ENCODE results near the gene CBLL2.

DNA sequence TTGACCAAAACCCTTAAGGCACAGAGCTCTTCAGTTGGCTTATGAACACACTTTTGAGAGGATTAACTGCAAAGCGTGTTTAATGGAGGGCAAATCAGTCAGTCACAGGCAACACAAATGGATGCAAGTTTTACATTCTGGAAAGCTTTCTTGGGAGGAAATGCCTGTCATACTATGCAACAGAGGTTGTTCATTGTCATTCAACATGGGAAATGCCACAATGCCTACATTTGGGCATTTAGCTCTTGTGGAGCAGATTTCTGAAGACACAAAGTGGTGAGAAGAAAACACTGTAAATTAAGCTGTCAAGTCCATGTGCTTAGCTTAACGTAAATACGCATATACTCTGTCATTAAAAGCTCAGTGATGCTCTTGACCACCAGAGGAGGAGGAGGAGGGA lies 41.1 kb downstream of the CBLL2 start:
- no peak for TF ChIP-seq POLR2A (IDR thresholded peaks at IDR 0.05; ENCODE audit: low read depth, low read length)
- TF ChIP-seq TAF1 (IDR thresholded peaks at IDR 0.05; ENCODE audit: borderline replicate concordance, low read depth, low read length), result no peak
- TF ChIP-seq POLR2AphosphoS5 (IDR thresholded peaks at IDR 0.05; ENCODE audit: low read depth, low read length), result no peak
